GM12873 (cell line): Measurements from ENCODE around the gene ZFAND3.

Source experiments
- CTCF ChIP-seq: IDR thresholded peaks from 2 replicates; pipeline ENCODE4 v1.5.1; 2012; ENCODE audit warnings: low read depth, mild to moderate bottlenecking, moderate library complexity, low read length, control low read depth; ENCODE audit not compliant: insufficient read depth; ENCODE audit errors: missing control alignments

ZFAND3 gene

GRCh38 chr6:38079537-38079936 lies 260.0 kb downstream of the ZFAND3 start:
- TF ChIP-seq CTCF = no peak

GRCh38 chr6:38080360-38080759 lies 260.8 kb downstream of the ZFAND3 start:
- no peak for TF ChIP-seq CTCF

- no peak for TF ChIP-seq CTCF
Observed at GRCh38 chr6:38080889-38081288, 261.4 kb downstream of the ZFAND3 start.

GRCh38 chr6:38085031-38085430 lies 265.5 kb downstream of the ZFAND3 start:
- no peak for TF ChIP-seq CTCF

GRCh38 chr6:38086346-38086745 lies 266.8 kb downstream of the ZFAND3 start:
- no peak for TF ChIP-seq CTCF

- no peak for TF ChIP-seq CTCF
Observed at GRCh38 chr6:38088010-38088409, 268.5 kb downstream of the ZFAND3 start.

- no peak for TF ChIP-seq CTCF
Observed at GRCh38 chr6:38088829-38089228, 269.3 kb downstream of the ZFAND3 start.
